GM12801 (cell line): ENCODE results near the gene GTF2F2.

Source experiments
- TF ChIP-seq, protein P1 (sequence below): IDR thresholded peaks from one replicate; pipeline ENCODE4 v1.5.1; 2011; ENCODE audit warnings: control low read depth; ENCODE audit not compliant: insufficient read length; ENCODE audit errors: extremely low read depth

The GTF2F2 gene

GRCh38 chr13:45196622-45197021, 76.3 kb downstream of the GTF2F2 start:
- TF ChIP-seq, protein P1, sequence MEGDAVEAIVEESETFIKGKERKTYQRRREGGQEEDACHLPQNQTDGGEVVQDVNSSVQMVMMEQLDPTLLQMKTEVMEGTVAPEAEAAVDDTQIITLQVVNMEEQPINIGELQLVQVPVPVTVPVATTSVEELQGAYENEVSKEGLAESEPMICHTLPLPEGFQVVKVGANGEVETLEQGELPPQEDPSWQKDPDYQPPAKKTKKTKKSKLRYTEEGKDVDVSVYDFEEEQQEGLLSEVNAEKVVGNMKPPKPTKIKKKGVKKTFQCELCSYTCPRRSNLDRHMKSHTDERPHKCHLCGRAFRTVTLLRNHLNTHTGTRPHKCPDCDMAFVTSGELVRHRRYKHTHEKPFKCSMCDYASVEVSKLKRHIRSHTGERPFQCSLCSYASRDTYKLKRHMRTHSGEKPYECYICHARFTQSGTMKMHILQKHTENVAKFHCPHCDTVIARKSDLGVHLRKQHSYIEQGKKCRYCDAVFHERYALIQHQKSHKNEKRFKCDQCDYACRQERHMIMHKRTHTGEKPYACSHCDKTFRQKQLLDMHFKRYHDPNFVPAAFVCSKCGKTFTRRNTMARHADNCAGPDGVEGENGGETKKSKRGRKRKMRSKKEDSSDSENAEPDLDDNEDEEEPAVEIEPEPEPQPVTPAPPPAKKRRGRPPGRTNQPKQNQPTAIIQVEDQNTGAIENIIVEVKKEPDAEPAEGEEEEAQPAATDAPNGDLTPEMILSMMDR, result no peak

DNA sequence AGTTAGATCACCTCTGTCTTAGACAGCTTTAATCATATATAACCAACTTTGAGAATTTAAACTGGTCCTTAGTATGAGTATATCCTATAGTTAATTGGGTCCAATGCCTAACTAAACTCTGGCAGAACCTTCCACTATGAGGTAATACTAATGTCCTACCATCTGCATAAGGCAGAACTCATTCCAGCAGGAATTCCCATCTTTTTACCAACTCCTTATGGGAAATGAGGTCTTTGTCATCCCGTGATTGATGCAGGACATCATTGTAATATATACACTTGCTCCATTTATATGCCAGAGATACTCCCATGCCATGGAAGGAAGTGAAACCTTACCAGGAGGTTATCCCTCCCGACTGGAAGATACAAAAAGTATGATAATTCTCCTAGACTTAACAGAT, 77.7 kb downstream of the GTF2F2 start:
- TF ChIP-seq, protein P1, result no peak

DNA sequence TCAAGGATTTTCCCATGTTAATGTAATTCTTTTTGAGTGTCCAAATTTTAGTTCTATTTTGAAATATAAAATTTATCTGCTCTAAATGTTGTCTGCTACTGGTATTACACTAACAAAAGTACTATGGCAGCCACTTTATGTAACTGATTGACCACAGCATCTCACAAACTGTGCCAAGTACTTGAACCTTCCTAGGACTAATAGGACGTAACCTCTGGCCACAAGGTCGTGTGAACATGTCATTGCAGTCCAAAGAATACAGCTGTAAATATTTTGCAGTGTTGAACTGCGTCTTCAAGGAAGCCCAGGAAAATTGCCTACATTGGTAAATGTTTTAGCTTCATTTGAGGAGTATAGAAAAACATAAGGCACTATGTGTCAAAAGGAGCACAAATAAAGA, 78.6 kb downstream of the GTF2F2 start:
- TF ChIP-seq, protein P1, result no peak

DNA sequence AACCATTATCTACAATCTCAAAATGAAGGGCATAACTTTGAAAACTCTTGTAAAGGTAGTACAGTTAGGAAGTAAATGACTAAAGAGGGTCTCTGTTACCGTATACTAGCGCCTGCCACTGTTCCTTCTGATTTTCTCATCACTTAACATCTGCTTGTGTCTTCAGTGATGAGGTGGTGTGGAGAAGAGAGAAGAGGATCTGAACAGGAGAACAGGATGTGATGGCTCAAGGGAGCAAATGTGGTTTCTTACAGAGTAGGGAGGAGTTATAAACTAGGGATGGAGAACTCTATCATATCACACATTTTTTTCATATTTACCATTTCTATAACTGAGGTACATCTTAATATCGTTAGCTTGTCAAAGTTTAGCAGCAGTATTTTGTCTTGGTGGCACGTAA, 79.4 kb downstream of the GTF2F2 start:
- TF ChIP-seq, protein P1, result no peak

DNA sequence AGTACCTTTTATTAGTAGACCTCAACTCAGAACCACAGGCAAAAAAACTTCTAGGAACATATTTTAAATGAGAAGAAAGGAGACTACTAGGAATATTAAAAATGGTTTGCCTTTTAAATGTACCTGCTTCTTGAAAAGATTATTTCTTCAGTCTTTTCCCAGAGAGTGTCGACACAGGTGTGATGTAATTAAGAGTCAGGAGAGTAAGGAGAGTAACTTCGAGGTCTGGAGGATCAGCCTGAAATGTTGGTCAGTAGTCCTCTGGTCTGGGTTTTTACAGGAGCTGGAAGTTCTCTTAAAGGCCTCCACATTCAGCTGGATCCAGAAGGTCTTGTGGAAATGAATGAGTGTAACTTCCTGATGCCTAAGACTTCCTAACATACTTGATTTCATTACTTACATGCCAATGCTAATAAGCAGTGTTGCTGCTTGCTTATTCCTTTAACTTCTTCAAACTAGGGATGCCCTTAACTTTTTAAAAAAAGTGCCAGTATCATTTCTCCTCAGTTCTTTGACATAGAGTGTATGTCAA, 80.5 kb downstream of the GTF2F2 start, which contains the start of gene KCTD4:
TSS of gene KCTD4 (minus strand) at position 345 of the 532 bp plus-strand sequence. CDS start 6,478 bp downstream, outside the sequence.
- TF ChIP-seq, protein P1, result no peak

DNA sequence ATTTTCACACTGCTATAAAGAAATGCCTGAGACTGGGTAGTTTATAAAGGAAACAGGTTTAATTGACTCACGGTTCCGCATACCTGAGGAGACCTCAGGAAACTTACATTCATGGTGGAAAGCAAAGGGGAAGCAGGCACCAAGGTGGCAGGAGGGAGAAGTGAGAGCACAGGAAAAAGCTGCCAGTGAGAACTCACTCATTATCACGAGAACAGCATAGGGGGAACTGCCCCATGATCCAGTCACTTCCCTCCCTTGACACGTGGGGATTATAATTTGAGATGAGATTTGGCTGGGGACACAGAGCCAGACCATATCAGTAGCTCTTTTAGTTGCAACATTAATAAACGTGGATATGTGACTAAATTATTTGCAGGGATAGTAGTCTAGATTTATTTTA, 84.8 kb downstream of the GTF2F2 start:
- TF ChIP-seq, protein P1, result no peak

GRCh38 chr13:45206340-45206739, 86.0 kb downstream of the GTF2F2 start:
- TF ChIP-seq, protein P1, result no peak
